Tibial artery (tissue), 4 donors: Measurements from ENCODE around the gene FNDC11.

Experiments used
- DNase-seq, 2 donors: peaks; one replicate each; pipeline ENCODE4 v3.0.0-alpha.2; 2019
- H3K27ac ChIP-seq, 2 donors: fragments of 200-600 bp; sonication (generic) in 1 of 2; 1 replicate in 1 of 2; 2 replicates in 1 of 2; pipeline ENCODE4 v1.5.1; 2018 to 2019; ENCODE audit warnings: mild to moderate bottlenecking in 1 of 2
- H3K27me3 ChIP-seq, 2 donors: fragments of 200-600 bp; sonication (generic) in 1 of 2; one replicate each; pipeline versions ENCODE4 v1.5.1 to v1.6.0; 2016 to 2019
- H3K36me3 ChIP-seq, 3 donors: fragments of 200-600 bp; sonication (generic) in 2 of 3; one replicate each; pipeline ENCODE4 v1.5.1; 2016 to 2019; ENCODE audit warnings: mild to moderate bottlenecking in 2 of 3
- H3K4me1 ChIP-seq, 4 donors: fragments of 200-600 bp; sonication (generic) in 2 of 4; 1 replicate in 3 of 4; 2 replicates in 1 of 4; pipeline ENCODE4 v1.5.1; 2016 to 2019
- H3K4me3 ChIP-seq, 2 donors: fragments of 200-600 bp; sonication (generic) in 1 of 2; 1 replicate in 1 of 2; 2 replicates in 1 of 2; pipeline ENCODE4 v1.5.1; 2018 to 2019; ENCODE audit warnings: mild to moderate bottlenecking in 2 of 2
- H3K9me3 ChIP-seq, 3 donors: fragments of 200-600 bp; sonication (generic) in 1 of 3; one replicate each; pipeline ENCODE4 v1.5.1; 2016 to 2019
- CTCF ChIP-seq, 2 experiments: fragments of 200-600 bp in 1 of 2; fragments of 450-650 bp in 1 of 2; IDR thresholded peaks; one replicate each; pipeline ENCODE4 v1.5.1; 2017 to 2019; ENCODE audit warnings: antibody characterized with exemption in 2 of 2, mild to moderate bottlenecking in 1 of 2, moderate library complexity in 1 of 2
- intact Hi-C: fragments of 100-400 bp; cut with DNase I; formaldehyde crosslinking; loops from one replicate; pipeline ENCODE4 v1.15.0; 2023; ENCODE audit warnings: low total_unique reads

The FNDC11 gene

GRCh38 chr20:63580796-63581461, 27.0 kb downstream of the FNDC11 start:
- no peak overlapping the region for H3K27ac ChIP-seq
- no peak for DNase-seq
- H3K4me1 ChIP-seq = no peaks in the 10 kb centered on the region
- no peaks in the 10 kb centered on the region for H3K36me3 ChIP-seq
- H3K27me3 ChIP-seq = peaks cover 0 to 24% of the 10 kb centered on the region in 2 donors
- intact Hi-C loops = no loop called here
- no peak for TF ChIP-seq CTCF (IDR thresholded peaks at IDR 0.05)
- no peaks in the 10 kb centered on the region for H3K9me3 ChIP-seq
- no peak overlapping the region for H3K4me3 ChIP-seq

DNA sequence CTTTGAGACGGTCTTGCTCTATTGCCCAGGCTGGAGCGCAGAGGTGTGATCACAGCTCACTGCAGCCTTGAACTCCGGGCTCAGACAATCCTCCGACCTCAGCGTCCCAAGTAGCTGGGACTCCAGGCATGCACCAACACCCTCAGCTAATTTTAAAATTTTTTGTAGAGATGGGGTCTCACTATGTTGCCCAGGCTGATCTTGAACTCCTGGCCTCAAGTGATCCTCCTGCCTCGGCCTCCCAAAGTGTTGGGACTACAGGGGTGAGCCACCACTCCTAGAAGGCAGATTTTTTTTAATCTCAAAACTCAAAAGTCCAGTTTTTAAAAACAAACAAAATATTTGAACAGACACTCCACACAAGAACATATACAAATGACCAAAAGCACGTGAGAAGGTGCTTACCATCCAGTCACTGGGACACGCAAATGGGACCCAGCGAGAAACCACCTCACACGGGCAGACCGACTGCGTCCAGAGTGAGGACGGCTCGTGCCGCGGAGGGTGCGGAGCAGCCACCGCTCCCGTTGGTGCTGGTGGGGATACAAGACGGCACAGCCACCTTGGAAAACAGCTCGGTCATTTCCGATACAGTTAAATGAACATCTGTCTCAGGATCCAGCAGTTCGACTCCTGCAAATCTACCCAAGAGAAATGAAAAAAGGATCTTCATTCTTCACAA, 28.6 kb downstream of the FNDC11 start:
- no peak for TF ChIP-seq CTCF (IDR thresholded peaks at IDR 0.05)

DNA sequence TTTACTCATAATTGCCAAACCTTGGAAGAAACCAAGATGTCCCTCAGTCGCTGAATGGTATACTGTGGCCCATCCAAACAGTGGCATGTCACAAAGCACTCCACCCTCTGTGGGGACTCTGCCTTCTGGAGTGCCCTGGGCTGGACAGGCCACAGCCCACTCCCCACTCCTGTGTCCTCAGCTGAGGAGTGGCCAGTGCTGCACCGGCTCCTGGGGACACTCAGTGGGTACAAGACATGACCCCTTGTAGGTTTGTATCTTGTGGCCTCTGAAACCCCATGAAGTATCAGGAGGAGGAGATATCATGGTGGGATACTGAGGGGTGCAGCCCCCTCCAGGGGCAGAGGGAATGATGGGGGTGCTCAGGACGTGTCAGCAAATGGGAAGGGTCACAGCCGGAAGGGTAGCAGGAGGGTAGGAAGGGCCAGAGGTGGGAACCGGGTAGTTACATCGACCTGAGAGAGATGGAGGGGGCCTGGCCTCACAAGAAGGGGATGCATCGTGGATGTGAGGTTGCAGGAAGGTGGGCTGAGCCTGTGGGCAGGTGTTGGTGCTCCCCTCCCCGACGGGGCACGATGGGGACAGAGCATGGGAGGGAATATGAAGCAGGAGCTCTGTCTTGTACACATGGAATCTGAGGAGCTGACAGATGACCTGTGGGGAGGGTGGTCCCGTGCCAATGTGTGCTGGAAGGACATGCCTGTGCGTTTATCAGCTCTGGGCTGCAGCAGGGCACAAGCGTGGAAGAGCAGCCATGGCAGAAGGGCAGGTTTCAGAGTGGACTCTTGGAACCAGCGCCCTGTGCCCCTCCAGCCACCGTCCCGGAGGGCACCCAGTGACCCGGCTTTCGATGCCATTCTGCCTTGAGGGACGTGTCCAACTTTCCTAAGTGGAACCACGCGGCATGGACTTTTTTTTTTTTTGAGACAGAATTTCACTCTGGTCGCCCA, 31.9 kb downstream of the FNDC11 start:
- Histone ChIP-seq H3K27me3 (no peaks in the 10 kb centered on the region), H3K4me3 (no peak overlapping the region), H3K4me1 (no peaks in the 10 kb centered on the region), H3K36me3 (peaks cover 20 to 41% (median 27%) of the 10 kb centered on the region in 3 donors), H3K27ac (no peak overlapping the region), H3K9me3 (no peaks in the 10 kb centered on the region)
- intact Hi-C loops = no loop called here
- no peak for TF ChIP-seq CTCF (IDR thresholded peaks at IDR 0.05)
- no peak for DNase-seq

More for the DNA sequence above, 28.6 kb downstream of the FNDC11 start:
- Histone ChIP-seq H3K36me3 (peaks cover 0 to 8% (median 0%) of the 10 kb centered on the region in 3 donors), H3K27ac (no peak overlapping the region), H3K27me3 (peaks cover 0 to 20% of the 10 kb centered on the region in 2 donors), H3K9me3 (no peaks in the 10 kb centered on the region), H3K4me1 (no peaks in the 10 kb centered on the region), H3K4me3 (no peak overlapping the region)
- intact Hi-C loops = no loop called here
- no peak for DNase-seq

GRCh38 chr20:63586797-63587196, 32.8 kb downstream of the FNDC11 start:
- no peak for DNase-seq
- no peak for TF ChIP-seq CTCF (IDR thresholded peaks at IDR 0.05)
- intact Hi-C loops = no loop called here
- no peaks in the 10 kb centered on the region for H3K27me3 ChIP-seq
- H3K9me3 ChIP-seq = no peaks in the 10 kb centered on the region
- no peaks in the 10 kb centered on the region for H3K4me1 ChIP-seq
- peaks cover 27 to 50% (median 36%) of the 10 kb centered on the region in 3 donors for H3K36me3 ChIP-seq
- no peak overlapping the region for H3K4me3 ChIP-seq
- no peak overlapping the region for H3K27ac ChIP-seq

DNA sequence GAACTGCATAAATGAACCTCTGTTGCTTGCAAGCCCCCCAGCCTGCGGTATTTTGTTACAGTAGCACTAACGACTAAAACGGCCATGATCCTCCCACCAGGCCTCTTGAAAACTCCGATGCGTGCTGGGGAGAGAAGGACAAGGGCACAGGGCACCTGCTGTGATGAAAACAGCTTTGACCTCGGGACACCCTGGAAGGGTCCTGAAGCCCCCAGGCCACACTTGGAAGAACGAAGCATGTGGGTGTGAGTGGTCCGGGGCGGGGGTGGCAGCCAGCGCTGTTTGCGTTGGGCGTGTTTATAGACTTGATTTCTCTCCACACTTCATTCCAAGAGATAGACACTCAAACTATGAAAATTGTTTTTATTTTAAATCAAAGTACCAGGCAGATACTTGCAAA, 33.3 kb downstream of the FNDC11 start:
- intact Hi-C loops = no loop called here
- no peak overlapping the region for H3K4me3 ChIP-seq
- H3K27me3 ChIP-seq = no peaks in the 10 kb centered on the region
- no peak for DNase-seq
- H3K27ac ChIP-seq = no peak overlapping the region
- no peaks in the 10 kb centered on the region for H3K4me1 ChIP-seq
- TF ChIP-seq CTCF (IDR thresholded peaks at IDR 0.05) = no peak
- no peaks in the 10 kb centered on the region for H3K9me3 ChIP-seq
- peaks cover 32 to 55% (median 40%) of the 10 kb centered on the region in 3 donors for H3K36me3 ChIP-seq
